Measurements from ENCODE around the gene ACVRL1. TPM values are rescaled to one million over a fixed set of nuclear protein-coding genes. Genes with fewer than 3 reads are reported as not detected.
A peak's percentile ranks its signal among the peaks of the same experiment; 100 is the strongest.

ACVRL1 gene
- total RNA-seq, 1 donor from 2014 or later, result 2.0 TPM

DNA sequence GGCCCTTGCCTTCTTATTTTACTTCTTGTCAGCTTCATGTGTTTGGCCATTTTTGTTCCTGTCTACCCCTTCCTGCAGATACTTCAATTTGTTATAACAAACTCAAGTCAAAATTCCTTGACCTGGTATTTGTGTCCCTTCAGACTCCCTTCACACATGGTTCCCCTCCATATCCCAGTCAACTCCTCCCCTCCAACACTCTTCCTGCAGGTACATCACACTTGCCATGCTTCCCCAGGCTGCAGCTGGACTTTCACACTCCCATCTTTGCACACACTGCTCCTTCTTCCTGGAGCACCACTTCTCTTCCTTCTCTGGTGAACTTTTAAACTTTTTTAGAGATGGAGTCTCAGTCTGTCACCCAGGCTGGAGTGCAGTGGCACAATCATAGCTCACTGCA, 39.9 kb upstream of the ACVRL1 start:
- peak overlapping the region; percentile 13 for H3K4me3 Mint-ChIP-seq
- no peaks in the 10 kb centered on the region for H3K36me3 Mint-ChIP-seq
- Histone ChIP-seq H3K4me1 (peaks cover 58% of the 10 kb centered on the region), H3K4me2 (no peak overlapping the region), H3K9me3 (ENCODE audit: low read depth) (no peaks in the 10 kb centered on the region), H2AFZ (replicated peaks) (no peak overlapping the region), H4K20me1 (ENCODE audit: low read depth) (peaks cover 46% of the 10 kb centered on the region), H3F3A (ENCODE audit: low read depth) (peaks cover 59% of the 10 kb centered on the region), H3K9ac (no peak overlapping the region), H3K79me2 (ENCODE audit: low read depth) (no peaks in the 10 kb centered on the region), H3K27ac (no peak overlapping the region), H3K27me3 (peaks cover 62% of the 10 kb centered on the region), H3K4me3 (no peak overlapping the region), H3K36me3 (no peaks in the 10 kb centered on the region)
- DNase-seq (ENCODE audit: low spot score), result no peak
- no peaks in the 10 kb centered on the region for H3K9me3 Mint-ChIP-seq
- no peak for TF ChIP-seq EZH2phosphoT487 (IDR thresholded peaks at IDR 0.05)
- no peak for TF ChIP-seq EZH2 (IDR thresholded peaks at IDR 0.05)
- TF ChIP-seq CTCF (IDR thresholded peaks at IDR 0.05), result no peak
- no peak overlapping the region for H3K27ac Mint-ChIP-seq
- H3K4me1 Mint-ChIP-seq, result peaks cover 78% of the 10 kb centered on the region
- peaks cover 42% of the 10 kb centered on the region for H3K27me3 Mint-ChIP-seq (ENCODE audit: insufficient read depth, low read depth)

DNA sequence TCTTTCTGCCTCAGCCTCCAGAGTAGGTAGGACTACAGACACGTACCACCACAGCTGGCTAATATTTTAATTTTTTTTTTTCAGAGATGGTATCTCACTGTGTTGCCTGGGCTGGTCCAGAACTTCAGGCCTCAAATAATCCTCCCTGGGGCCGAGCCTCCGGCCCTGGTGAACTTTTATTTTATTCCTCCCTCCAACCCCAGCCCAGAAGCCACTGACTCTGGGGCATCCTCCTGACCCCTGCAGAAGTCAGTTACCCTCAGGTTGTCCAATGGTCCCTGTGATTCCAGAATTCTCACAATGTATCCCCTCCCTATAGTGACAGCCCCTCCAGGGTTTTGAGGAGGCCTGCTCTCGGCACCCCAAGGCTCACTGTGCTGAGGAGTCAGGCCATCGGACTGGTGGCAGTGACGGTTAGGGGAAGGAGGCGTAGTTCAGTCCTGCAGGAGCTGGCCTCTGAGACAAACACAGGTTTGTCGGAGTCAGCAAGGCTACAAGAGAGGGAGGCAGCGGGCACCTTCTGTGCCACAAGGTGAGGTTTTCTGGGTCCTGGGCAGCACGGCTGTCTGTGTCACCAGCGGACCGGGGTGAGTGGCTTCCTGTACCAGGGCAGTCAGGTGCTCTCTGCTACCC, 39.4 kb upstream of the ACVRL1 start:
- Histone ChIP-seq H3K4me2 (no peak overlapping the region), H3K4me1 (peaks cover 53% of the 10 kb centered on the region), H3K9me3 (ENCODE audit: low read depth) (no peaks in the 10 kb centered on the region), H4K20me1 (ENCODE audit: low read depth) (peaks cover 45% of the 10 kb centered on the region), H3K9ac (no peak overlapping the region), H2AFZ (replicated peaks) (no peak overlapping the region), H3F3A (ENCODE audit: low read depth) (peaks cover 56% of the 10 kb centered on the region), H3K4me3 (no peak overlapping the region), H3K79me2 (ENCODE audit: low read depth) (no peaks in the 10 kb centered on the region), H3K36me3 (no peaks in the 10 kb centered on the region), H3K27ac (no peak overlapping the region), H3K27me3 (peaks cover 62% of the 10 kb centered on the region)
- Mint-ChIP-seq H3K9me3 (no peaks in the 10 kb centered on the region), H3K4me3 (peak overlapping the region; percentile 80), H3K36me3 (no peaks in the 10 kb centered on the region), H3K27me3 (ENCODE audit: insufficient read depth, low read depth) (peaks cover 44% of the 10 kb centered on the region), H3K27ac (peak overlapping the region; percentile 46), H3K4me1 (peaks cover 78% of the 10 kb centered on the region)
- DNase-seq (ENCODE audit: low spot score), result no peak
- TF ChIP-seq CTCF (IDR thresholded peaks at IDR 0.05) (no peak), EZH2 (IDR thresholded peaks at IDR 0.05) (no peak), EZH2phosphoT487 (IDR thresholded peaks at IDR 0.05) (no peak)

- H3K9me3 Mint-ChIP-seq, result no peaks in the 10 kb centered on the region
- peaks cover 56% of the 10 kb centered on the region for H3F3A ChIP-seq (ENCODE audit: low read depth)
- peaks cover 80% of the 10 kb centered on the region for H3K4me1 Mint-ChIP-seq
- H3K27me3 Mint-ChIP-seq (ENCODE audit: insufficient read depth, low read depth), result peaks cover 45% of the 10 kb centered on the region
- peak overlapping the region; percentile 58 for H3K4me3 ChIP-seq
- peaks cover 50% of the 10 kb centered on the region for H4K20me1 ChIP-seq (ENCODE audit: low read depth)
- H3K4me1 ChIP-seq, result peaks cover 49% of the 10 kb centered on the region
- peak overlapping the region; percentile 99 for H3K4me2 ChIP-seq
- no peak overlapping the region for H3K9ac ChIP-seq
- H3K27ac Mint-ChIP-seq, result no peak overlapping the region
- H3K9me3 ChIP-seq (ENCODE audit: low read depth), result no peaks in the 10 kb centered on the region
- H3K36me3 Mint-ChIP-seq, result no peaks in the 10 kb centered on the region
- no peak overlapping the region for H3K27ac ChIP-seq
- H2AFZ ChIP-seq (replicated peaks), result peak overlapping the region; percentile 92
- no peaks in the 10 kb centered on the region for H3K79me2 ChIP-seq (ENCODE audit: low read depth)
- DNase-seq (ENCODE audit: low spot score), result peak; percentile 52
- H3K36me3 ChIP-seq, result no peaks in the 10 kb centered on the region
- H3K4me3 Mint-ChIP-seq, result peak overlapping the region; percentile 80
- TF ChIP-seq EZH2 (IDR thresholded peaks at IDR 0.05), result peak; percentile 76
- no peak for TF ChIP-seq CTCF (IDR thresholded peaks at IDR 0.05)
- peaks cover 63% of the 10 kb centered on the region for H3K27me3 ChIP-seq
Measured at GRCh38 chr12:51868821-51869495, 38.3 kb upstream of the ACVRL1 start.

All from neural progenitor cell (in vitro differentiated cells).